HEK293T (cell line): ENCODE data around the gene GJD3.

ENCODE experiments used
- FOXA1 ChIP-seq: fragments of 450-650 bp; IDR thresholded peaks from 2 replicates; pipeline ENCODE4 v1.6.1; 2016; ENCODE audit warnings: mild to moderate bottlenecking
- NFRKB ChIP-seq: fragments of 450-650 bp; IDR thresholded peaks from 2 replicates; pipeline ENCODE4 v1.6.1; 2016; ENCODE audit warnings: mild to moderate bottlenecking, moderate library complexity
- SP1 ChIP-seq: fragments of 450-650 bp; IDR thresholded peaks from 2 replicates; pipeline ENCODE4 v1.6.1; 2017
- SUZ12 ChIP-seq: fragments of 450-650 bp; IDR thresholded peaks from 2 replicates; pipeline ENCODE4 v1.6.1; 2016; ENCODE audit warnings: mild to moderate bottlenecking
- TF ChIP-seq, protein P1 (sequence below): fragments of 450-650 bp; IDR thresholded peaks from 2 replicates; pipeline ENCODE4 v1.6.1; 2016

DNA sequence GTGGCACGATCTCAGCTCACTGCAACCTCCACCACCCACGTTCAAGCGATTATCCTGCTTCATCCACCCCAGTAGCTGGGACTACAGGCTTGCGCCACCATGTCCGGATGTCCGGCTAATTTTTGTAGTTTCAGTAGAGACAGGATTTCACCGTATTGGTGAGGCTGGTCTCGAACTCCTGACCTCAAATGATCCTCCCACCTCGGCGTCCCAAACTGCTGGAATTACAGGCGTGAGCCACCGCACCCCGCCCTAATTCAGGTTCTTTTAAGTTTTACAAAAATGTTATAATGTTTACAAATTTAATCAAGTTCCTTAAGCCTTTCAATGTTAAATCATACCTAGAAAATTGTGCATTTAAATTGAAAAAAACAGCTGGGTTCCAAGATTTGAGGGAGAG, 13.3 kb upstream of the GJD3 start:
- TF ChIP-seq SP1 = no peak
- no peak for TF ChIP-seq SUZ12
- TF ChIP-seq, protein P1, sequence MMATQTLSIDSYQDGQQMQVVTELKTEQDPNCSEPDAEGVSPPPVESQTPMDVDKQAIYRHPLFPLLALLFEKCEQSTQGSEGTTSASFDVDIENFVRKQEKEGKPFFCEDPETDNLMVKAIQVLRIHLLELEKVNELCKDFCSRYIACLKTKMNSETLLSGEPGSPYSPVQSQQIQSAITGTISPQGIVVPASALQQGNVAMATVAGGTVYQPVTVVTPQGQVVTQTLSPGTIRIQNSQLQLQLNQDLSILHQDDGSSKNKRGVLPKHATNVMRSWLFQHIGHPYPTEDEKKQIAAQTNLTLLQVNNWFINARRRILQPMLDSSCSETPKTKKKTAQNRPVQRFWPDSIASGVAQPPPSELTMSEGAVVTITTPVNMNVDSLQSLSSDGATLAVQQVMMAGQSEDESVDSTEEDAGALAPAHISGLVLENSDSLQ = no peak
- no peak for TF ChIP-seq FOXA1
- no peak for TF ChIP-seq NFRKB
